GM18873 (cell line): ENCODE results near the gene IL1RL2.

Experiments
- ATAC-seq: cut with Tn5 transposase; IDR thresholded peaks from one replicate; pipeline ENCODE4 v1.9.1; 2021; ENCODE audit warnings: mild to moderate bottlenecking, moderate library complexity, moderate number of reproducible peaks; ENCODE audit not compliant: unreplicated experiment, low FRiP score

Gene IL1RL2

GRCh38 chr2:102261467-102262135 lies 74.8 kb downstream of the IL1RL2 start:
- no peak for ATAC-seq

- ATAC-seq = no peak
Measured at GRCh38 chr2:102262216-102263129, 75.7 kb downstream of the IL1RL2 start.

- no peak for ATAC-seq
Measured at GRCh38 chr2:102264952-102265351, 78.1 kb downstream of the IL1RL2 start.

GRCh38 chr2:102266204-102266603 lies 79.4 kb downstream of the IL1RL2 start:
- ATAC-seq = no peak

GRCh38 chr2:102267774-102268173 lies 81.0 kb downstream of the IL1RL2 start:
- no peak for ATAC-seq

GRCh38 chr2:102268510-102269199 lies 81.8 kb downstream of the IL1RL2 start:
- no peak for ATAC-seq

GRCh38 chr2:102269200-102269524 lies 82.3 kb downstream of the IL1RL2 start:
- no peak for ATAC-seq

- ATAC-seq = no peak
Measured at GRCh38 chr2:102271844-102272243, 85.0 kb downstream of the IL1RL2 start.

- ATAC-seq = no peak
Measured at GRCh38 chr2:102273619-102274211, 86.9 kb downstream of the IL1RL2 start.

- ATAC-seq = no peak
Measured at GRCh38 chr2:102276549-102277201, 89.9 kb downstream of the IL1RL2 start.

GRCh38 chr2:102277202-102277700 lies 90.4 kb downstream of the IL1RL2 start:
- ATAC-seq = no peak

- ATAC-seq = no peak
Measured at GRCh38 chr2:102278720-102279390, 92.0 kb downstream of the IL1RL2 start.

GRCh38 chr2:102279391-102279735 lies 92.5 kb downstream of the IL1RL2 start:
- ATAC-seq = no peak

- ATAC-seq = no peak
Measured at GRCh38 chr2:102282678-102283091, 95.9 kb downstream of the IL1RL2 start.

- no peak for ATAC-seq
Measured at GRCh38 chr2:102283996-102284395, 97.2 kb downstream of the IL1RL2 start.

GRCh38 chr2:102284611-102285010 lies 97.8 kb downstream of the IL1RL2 start:
- no peak for ATAC-seq

- ATAC-seq = no peak
Measured at GRCh38 chr2:102285368-102285767, 98.5 kb downstream of the IL1RL2 start.

- no peak for ATAC-seq
Measured at GRCh38 chr2:102286041-102286440, 99.2 kb downstream of the IL1RL2 start.

GRCh38 chr2:102289129-102289528 lies 102.3 kb downstream of the IL1RL2 start:
- no peak for ATAC-seq
